GM21526 (cell line): ENCODE data around the gene ZNF474.

Experiments
- ATAC-seq: cut with Tn5 transposase; IDR thresholded peaks from one replicate; pipeline ENCODE4 v1.9.1; 2021; ENCODE audit warnings: moderate library complexity; ENCODE audit not compliant: unreplicated experiment, low FRiP score

ZNF474 gene

DNA sequence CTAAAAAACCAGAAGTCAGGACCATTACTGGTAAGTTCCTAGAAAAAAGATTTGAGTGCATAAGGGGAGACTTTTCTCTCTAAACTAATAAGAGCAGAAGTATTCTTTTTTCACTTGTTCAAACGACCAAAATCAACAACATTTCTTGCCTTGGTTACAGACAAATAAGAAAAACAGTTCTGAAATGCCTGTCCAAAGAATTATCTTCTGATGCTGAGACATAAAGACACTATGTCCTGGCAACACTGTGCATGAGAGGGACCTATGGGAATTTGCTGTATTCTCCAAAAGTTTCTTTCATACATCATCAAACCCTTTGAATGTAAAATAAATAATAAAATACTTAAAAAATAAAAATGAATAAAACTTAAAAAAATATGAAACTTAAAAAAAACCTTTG is 50.4 kb downstream of the ZNF474 start:
- ATAC-seq, result no peak

DNA sequence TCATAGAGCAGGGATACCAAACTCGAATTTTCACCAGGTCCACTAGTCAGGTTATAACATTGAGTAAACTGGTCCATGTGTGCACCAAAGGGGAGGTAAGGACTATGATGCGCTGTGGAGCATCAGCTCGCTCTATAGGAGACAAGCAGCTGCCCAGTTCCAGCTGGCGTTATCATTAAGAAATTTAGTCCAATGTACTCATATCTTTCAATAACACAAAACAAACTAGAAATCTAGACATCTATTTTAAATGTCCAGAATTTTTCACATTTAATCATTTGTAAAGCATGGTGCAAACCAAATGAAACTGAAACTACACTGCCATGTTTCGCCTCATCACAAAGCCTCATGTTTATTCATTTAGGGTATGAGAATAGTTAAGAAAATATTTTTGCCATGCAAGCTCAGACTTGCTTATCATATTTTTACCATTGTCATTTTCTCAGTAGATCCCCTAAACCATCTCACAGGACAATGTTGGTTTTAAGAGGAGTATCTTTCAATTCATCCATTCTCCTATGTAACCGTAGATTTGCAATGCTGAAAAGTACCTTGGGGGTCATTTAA is 50.9 kb downstream of the ZNF474 start:
- no peak for ATAC-seq

DNA sequence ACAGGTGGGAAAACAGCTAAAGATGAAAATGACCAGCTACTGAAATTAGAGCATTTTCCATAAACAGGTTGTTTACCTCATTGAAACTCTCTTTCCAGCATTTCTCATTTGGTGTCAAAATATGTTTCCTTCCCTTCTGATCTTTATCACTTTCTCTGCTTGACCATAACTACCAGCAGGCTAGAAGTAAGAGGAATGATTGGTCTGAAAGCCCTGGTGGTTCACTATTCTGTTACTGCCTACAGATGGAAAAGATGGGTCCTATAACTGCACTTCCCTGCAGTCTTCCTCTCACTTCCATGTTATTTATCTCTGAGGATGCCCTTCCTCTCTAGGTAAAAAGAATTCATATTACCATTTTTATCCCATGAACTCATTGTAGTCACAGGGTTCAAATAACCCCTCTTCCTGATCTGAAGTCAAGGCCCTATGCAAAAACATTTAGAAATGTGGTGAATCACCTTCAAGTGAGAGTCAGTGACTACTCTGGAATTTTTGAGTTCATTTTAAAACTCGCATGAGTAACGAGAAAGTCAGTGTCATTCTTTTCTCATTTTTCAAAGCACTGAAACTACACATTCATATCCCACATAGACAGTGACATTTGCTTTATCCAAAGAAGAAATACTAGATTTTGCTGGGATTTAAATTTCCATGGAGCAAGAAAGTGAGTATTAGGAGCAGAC is 51.7 kb downstream of the ZNF474 start:
- ATAC-seq, result no peak

DNA sequence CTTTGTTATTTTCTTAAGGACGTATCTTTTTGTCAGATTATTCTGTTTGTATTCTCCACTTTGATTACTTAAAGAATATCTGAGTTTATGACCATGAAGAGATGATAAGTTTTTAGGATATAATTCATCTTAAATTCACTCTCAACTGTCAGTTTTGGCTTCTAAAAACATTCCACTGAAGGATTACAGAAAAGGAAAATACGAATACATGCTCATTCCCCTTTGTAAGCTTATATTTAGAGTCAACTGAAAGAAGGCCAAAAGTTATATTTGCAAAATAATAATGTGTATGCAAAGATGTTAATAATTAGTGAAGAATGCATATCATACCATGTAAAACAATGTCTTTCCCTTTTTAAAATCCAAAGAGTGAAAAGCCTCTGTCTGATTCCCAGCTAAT is 52.5 kb downstream of the ZNF474 start:
- no peak for ATAC-seq

DNA sequence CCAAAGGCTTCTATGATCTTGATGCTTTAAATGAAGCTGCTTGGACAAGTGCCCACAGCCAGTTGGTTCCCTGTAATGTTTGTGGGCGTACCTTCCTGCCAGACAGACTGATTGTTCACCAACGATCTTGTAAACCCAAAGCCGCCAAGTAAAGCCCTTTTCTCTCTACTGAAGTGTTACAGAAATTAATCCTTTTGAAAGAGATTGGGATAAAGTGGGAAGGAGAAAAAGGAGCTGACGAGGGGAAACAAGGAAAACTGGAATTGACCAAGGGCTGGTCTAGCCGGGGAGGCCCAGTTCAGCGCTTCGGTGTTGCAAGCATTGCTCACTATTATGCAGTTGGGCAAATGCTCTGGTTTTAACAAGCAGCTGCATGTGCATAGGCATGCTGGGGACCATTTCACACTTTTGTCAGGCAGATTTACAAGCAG is 53.2 kb downstream of the ZNF474 start:
- no peak for ATAC-seq

DNA sequence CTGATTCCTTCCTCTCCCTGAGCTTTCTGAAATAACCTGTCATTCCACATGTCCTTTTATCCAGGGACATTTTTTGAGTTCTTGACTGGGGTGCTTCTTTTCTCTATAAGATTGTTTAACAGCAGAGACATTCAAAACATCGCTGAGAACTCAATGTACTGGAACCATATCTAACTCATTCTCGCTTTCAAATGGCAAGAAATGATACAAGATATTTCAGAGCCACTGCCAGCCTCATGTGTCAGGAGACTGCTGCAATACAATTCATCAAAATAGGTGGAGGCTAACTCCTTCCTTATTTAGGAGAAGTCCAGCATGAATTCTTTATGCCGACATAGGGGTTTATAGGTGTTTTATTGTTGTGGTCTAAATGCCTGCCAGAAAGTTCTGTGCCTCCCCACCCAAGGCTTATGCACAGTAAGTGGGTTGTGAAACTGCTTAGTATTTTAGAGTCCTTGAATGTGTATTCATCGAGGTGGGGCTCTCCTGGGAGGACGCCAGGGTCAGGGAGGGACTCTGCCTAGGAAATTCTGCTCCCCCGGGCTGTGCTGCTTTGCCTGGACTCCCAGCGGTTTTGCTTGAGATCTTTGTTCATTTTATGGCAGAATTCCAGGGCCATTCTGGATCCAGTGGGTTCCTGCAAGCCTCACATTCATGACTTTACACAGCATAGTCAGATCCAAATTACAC is 53.9 kb downstream of the ZNF474 start:
- no peak for ATAC-seq

DNA sequence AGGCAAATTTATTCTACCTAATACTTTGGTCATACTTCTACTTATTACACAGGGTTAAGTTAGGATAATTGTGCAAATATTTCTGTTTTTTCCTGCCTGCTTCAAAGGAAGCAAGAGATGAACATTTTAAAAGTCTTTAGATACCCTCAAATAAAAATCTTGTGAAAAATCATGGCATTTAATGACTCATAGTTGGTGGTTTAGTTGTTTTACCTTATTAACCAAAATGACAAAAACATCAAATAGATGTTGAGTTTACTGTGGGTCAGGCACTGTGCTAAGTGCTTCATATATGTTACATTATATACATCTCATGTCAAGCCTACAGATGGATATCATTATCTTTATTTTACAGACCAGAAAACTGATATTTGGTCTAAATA is 54.4 kb downstream of the ZNF474 start:
- ATAC-seq, result no peak

DNA sequence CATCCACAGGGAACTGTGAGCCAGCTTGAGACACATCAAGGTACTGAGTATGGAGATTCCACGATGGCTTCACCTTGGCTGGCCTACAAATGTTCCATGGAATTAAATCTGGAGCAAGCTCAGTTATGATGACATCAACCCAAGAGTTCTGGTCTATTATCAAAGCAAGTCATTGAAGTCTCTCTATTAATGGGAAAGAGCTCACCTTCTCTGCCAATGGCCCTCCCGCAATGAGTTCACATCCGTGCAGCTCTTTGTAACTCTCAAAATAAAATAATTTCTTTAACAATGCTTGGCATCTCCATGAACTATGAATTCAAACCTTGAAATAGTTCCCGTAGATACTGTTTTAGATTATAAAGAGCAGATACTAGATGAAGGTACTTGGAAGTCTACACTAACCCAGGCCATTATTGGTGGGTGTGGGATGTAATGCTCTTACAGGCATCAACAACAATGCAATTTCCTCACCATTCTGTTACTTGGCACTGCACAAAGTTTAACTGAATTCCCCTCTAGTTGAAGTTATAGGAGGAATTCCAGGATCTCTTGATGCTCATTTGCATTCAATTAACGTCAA is 55.4 kb downstream of the ZNF474 start:
- no peak for ATAC-seq

DNA sequence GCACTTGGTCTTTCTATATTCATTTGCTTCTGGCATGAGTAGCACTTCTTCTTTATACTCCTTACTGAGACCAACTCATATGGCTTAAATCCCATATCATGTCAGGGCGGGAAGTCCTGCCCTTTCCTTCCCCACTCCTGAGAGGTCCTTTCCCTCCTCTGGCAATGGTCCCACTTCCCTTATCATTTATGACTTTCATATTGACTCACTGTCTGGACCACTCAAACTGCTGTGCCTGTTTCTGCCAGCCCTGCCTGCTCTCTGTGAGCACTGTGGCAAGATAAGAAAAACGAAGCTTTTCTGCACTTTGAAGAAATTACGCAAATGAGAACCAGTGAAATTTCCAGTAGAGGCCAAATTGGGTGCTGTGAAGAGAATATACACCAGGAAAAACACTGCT is 58.1 kb downstream of the ZNF474 start:
- no peak for ATAC-seq

DNA sequence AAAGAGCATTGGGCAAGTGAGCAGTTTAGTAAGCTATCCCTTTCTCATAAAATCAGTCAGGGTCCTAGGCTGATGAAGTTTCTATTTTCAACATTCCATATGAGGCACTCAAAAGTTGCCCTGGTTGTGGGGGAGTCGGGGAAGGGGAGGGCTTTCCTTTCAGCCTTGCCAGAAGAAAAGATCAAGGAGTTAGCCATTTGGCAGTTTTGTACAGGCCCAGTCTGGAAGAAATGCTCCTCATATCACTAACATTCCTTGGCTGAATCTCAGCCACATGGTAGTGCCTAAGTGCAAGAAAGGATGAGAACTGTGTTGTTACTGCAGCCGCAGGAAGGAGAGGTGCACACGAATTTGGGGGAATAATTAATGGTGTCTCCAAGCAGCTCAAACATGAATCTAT is 60.8 kb downstream of the ZNF474 start:
- no peak for ATAC-seq

DNA sequence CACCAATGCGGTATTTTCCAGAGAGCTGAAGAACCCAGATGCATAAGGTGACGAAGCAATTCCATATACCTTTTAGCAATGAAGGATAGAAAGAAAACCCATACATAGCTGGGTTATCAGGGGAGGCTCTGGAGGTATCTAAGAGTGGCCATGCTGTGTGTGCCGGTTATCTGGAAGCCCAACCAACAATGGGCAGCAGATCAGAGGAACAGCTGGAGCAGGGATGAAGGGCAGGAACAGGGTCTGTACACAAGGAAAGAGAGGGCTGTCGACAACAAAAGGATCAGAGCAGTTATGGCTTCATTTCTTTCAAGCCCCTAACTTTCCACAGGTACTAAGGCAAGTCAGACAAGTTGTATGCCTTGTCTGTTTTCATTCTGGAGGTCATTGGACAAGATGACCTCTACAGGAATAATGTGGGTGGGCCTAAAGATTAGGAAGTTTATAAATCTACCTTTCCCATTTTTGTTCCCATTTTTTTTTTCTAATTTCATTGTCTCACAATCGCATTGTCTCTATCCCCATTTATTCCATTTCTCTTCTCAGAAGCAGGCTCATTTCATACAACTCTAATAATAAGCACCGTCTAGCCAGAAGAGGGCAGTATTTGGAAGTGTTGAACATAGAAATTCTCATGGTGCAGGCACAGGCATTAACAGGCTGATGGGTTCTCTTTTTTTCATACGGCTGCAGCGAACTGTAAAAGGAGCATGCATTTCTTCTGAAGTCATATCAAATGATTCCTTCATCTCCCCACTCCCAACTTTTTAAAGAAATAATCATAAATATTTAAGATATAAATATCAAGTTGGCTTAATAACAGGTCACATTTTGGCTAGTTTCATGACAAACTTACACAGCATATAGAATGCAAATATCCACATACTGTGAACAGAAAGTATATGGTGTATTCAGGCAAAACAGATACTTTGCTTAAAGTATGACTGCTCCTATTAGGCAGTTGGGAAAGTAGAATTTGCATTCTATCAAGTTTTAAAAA is 63.5 kb downstream of the ZNF474 start:
- ATAC-seq, result peak; percentile 78

DNA sequence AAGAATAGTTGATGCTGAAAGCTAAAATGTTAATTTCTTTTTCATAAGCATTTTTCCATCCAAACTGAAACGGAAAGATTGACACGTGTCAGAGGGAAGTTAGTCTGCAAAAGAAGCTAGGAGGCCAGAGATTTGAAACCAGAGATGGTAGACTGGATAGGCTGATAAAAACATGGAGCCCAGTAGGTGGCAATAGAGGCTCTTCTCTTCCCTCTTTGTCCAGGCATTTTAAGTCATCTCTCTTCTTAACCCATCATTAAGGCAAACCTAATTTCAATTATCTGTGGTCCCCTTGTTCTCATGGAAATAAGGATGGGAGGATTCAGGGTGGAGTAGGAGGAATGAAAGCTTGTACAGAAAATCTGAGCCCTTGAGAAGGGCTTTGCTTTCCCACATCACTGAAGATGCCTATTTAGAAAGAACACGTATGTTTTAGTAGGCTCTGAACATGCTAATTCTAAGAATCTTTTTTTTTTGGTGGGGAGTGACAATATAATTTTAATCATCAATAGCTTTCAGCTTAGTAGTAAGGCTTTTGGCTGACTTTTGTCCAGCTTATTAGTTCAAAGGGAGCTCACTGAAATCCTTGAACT is 66.6 kb downstream of the ZNF474 start:
- ATAC-seq, result no peak

DNA sequence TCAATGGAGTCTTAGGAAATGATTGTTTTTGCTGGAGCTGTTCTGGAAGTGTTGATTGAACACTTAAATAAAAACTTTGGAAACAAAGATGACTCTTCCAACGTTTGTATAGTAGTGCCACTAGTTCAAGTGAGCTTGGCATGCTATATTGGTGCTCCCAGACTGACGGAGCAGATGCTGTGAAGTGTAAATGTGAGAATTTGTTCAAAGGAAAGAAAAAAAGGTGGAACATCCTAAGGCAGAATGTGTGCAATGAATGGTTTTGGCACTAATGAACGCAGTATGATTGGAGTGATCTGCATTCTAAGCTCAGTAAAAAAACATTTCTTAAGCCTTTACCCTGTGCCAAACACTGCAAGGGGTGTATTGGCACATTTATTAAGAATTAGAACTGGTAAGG is 69.8 kb downstream of the ZNF474 start:
- no peak for ATAC-seq

DNA sequence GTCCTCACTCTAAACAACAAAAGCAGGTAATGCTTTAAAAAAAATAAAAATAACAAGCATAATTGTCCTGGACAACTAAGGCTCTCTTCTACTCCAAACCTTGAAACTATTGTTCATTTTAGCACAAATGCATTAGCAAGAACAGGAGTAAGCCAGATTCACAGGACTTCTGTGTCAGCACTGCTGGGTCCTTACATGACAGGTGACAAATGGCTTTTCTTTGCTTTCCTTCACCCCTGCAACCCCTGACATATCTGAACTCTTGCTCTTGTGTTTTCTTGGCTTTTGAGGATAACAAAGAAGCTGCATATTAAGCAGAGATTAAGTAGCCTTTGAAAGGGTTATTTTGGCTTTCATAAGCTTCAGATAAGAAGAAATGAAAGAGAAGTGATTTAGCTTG is 71.1 kb downstream of the ZNF474 start:
- ATAC-seq, result no peak

DNA sequence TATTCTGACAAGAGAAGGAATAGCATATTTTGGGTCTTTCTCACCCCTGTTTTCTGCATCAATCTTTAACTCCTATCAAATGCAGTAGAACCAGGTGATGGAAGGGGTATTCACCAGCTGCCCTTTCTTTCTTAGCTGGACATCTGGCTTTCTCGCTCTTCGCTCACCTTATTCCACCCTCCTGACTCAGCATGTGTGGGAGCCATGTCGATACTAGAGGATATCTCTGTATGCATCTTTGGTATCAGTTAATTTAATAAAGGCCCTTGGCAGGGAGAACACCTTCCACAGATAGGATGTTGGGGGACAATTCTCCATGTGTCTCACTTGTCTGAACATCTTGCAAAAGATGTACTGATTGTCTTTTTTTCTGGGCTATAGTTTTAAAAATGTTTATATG is 71.5 kb downstream of the ZNF474 start:
- ATAC-seq, result no peak

DNA sequence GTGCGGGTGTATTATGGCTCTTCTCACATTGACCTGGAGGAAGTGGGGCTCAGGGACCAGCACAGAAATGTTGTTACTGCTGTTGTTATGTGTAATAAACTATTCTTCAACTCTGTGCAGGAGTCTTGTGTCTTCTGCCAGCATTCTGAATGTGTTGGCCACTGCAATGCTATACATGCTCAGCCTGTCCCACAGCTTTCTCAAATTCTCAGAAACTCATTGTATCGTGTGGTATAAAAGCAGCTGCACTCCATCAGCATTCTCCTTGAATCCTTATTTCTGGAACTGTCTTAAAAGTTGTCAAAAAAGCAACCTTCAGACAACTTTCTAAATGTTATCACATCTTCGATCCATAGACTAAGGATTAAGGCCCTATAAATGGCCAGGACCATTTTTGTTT is 72.0 kb downstream of the ZNF474 start:
- no peak for ATAC-seq

DNA sequence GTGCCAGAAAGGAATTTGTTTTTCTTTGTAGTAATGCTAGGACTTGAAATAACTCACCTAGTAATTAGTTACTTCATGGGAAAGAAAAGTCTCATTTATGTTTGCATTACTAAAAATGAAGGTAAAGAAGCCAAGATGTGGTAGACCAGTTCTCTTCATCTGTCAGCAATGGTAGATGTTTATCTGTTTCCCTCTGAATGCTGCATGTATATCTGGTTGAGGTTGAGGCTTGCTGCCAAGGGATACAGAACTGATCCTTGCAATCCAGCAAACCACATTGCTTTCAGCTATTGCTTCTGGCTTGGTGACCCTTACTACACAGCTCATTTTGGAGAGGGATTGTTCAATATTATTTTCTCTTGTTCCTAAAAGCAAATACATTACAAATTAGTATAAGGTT is 73.6 kb downstream of the ZNF474 start:
- ATAC-seq, result no peak
